Liver (tissue), 9 donors: ENCODE data around the gene MAMDC2. TPM values are rescaled to one million over a fixed set of nuclear protein-coding genes. Genes with fewer than 3 reads are reported as not detected.

Experiments
- DNase-seq: peaks from one replicate; pipeline ENCODE4 v3.0.0-alpha.2; 2017; ENCODE audit warnings: low spot score
- H3K27ac ChIP-seq, 2 donors: one replicate each; pipeline ENCODE4 v1.7.0; 2013; ENCODE audit warnings: inconsistent platforms in 2 of 2, low read length in 2 of 2, control low read depth in 1 of 2, low read depth in 1 of 2, mild to moderate bottlenecking in 1 of 2
- H3K27me3 ChIP-seq, 4 donors: one replicate each; pipeline versions ENCODE4 v1.6.1 to v1.7.0; 2013; ENCODE audit warnings: low read length in 3 of 4, inconsistent platforms in 1 of 4, mild to moderate bottlenecking in 1 of 4, moderate library complexity in 1 of 4; ENCODE audit not compliant: control insufficient read depth in 4 of 4, insufficient read depth in 4 of 4
- H3K36me3 ChIP-seq, 4 donors: one replicate each; pipeline versions ENCODE4 v1.6.1 to v1.7.0; 2013; ENCODE audit warnings: low read length in 3 of 4, mild to moderate bottlenecking in 3 of 4, low read depth in 1 of 4, moderate library complexity in 1 of 4; ENCODE audit not compliant: control insufficient read depth in 4 of 4, insufficient read depth in 3 of 4
- H3K4me1 ChIP-seq, 4 donors: one replicate each; pipeline versions ENCODE4 v1.6.1 to v1.7.0; 2013; ENCODE audit warnings: low read length in 3 of 4, mild to moderate bottlenecking in 3 of 4, moderate library complexity in 1 of 4; ENCODE audit not compliant: control insufficient read depth in 4 of 4, insufficient read depth in 4 of 4
- H3K4me3 ChIP-seq, 3 donors: one replicate each; pipeline versions ENCODE4 v1.6.1 to v1.7.0; 2013; ENCODE audit warnings: low read length in 3 of 3, control low read depth in 1 of 3, low read depth in 1 of 3, mild to moderate bottlenecking in 1 of 3
- H3K9ac ChIP-seq, 2 donors: one replicate each; pipeline ENCODE4 v1.7.0; 2013; ENCODE audit warnings: low read length in 2 of 2, mild to moderate bottlenecking in 2 of 2, moderate library complexity in 2 of 2, control low read depth in 1 of 2, low read depth in 1 of 2
- H3K9me3 ChIP-seq, 4 donors: one replicate each; pipeline versions ENCODE4 v1.6.1 to v1.7.0; 2013; ENCODE audit warnings: low read length in 3 of 4; ENCODE audit not compliant: control insufficient read depth in 4 of 4
- ATF3 ChIP-seq: IDR thresholded peaks from 2 replicates; pipeline ENCODE4 v1.6.1; 2016; ENCODE audit warnings: antibody characterized with exemption
- CTCF ChIP-seq: fragments of 150-350 bp; IDR thresholded peaks from 2 replicates; pipeline ENCODE4 v1.5.1; 2017; ENCODE audit warnings: improper control_type of control experiment, low read depth, low read length; ENCODE audit not compliant: missing input control
- EGR1 ChIP-seq, 2 donors: IDR thresholded peaks; 2 replicates each; pipeline ENCODE4 v1.6.1; 2016 to 2018; ENCODE audit warnings: antibody characterized with exemption in 2 of 2, low read depth in 2 of 2
- FOXA1 ChIP-seq: IDR thresholded peaks from 2 replicates; pipeline ENCODE4 v1.6.1; 2016; ENCODE audit warnings: antibody characterized with exemption
- FOXA2 ChIP-seq: IDR thresholded peaks from 2 replicates; pipeline ENCODE4 v1.6.1; 2016; ENCODE audit warnings: antibody characterized with exemption
- GABPA ChIP-seq, 2 donors: IDR thresholded peaks in 1 of 2; conservative IDR thresholded peaks in 1 of 2; 2 replicates each; pipeline ENCODE4 v1.6.1; 2016; ENCODE audit warnings: antibody characterized with exemption in 2 of 2, mild to moderate bottlenecking in 1 of 2, moderate library complexity in 1 of 2
- HNF4A ChIP-seq, 2 donors: conservative IDR thresholded peaks; 2 replicates each; pipeline ENCODE4 v1.6.1; 2016; ENCODE audit warnings: antibody characterized with exemption in 2 of 2, mild to moderate bottlenecking in 2 of 2
- HNF4G ChIP-seq: IDR thresholded peaks from 2 replicates; pipeline ENCODE4 v1.6.1; 2016; ENCODE audit warnings: antibody characterized with exemption
- JUND ChIP-seq, 2 donors: IDR thresholded peaks; 2 replicates each; pipeline ENCODE4 v1.6.1; 2016; ENCODE audit warnings: antibody characterized with exemption in 2 of 2
- MAX ChIP-seq: IDR thresholded peaks from 2 replicates; pipeline ENCODE4 v1.6.1; 2016; ENCODE audit warnings: antibody characterized with exemption
- NR2F2 ChIP-seq: IDR thresholded peaks from 2 replicates; pipeline ENCODE4 v1.6.1; 2016; ENCODE audit warnings: antibody characterized with exemption
- RAD21 ChIP-seq, 2 donors: IDR thresholded peaks; 2 replicates each; pipeline ENCODE4 v1.6.1; 2016; ENCODE audit warnings: antibody characterized with exemption in 2 of 2, mild to moderate bottlenecking in 2 of 2
- REST ChIP-seq: IDR thresholded peaks from 2 replicates; pipeline ENCODE4 v1.6.1; 2016; ENCODE audit warnings: antibody characterized with exemption, mild to moderate bottlenecking
- RXRA ChIP-seq, 2 donors: IDR thresholded peaks; 2 replicates each; pipeline ENCODE4 v1.6.1; 2017 to 2018; ENCODE audit warnings: antibody characterized with exemption in 2 of 2, mild to moderate bottlenecking in 1 of 2
- SP1 ChIP-seq: IDR thresholded peaks from 2 replicates; pipeline ENCODE4 v1.6.1; 2018; ENCODE audit warnings: antibody characterized with exemption, mild to moderate bottlenecking
- TAF1 ChIP-seq: conservative IDR thresholded peaks from 2 replicates; pipeline ENCODE4 v1.6.1; 2016; ENCODE audit warnings: antibody characterized with exemption, mild to moderate bottlenecking
- YY1 ChIP-seq: IDR thresholded peaks from 2 replicates; pipeline ENCODE4 v1.6.1; 2016; ENCODE audit warnings: antibody characterized with exemption, mild to moderate bottlenecking
- ZBTB33 ChIP-seq: IDR thresholded peaks from 2 replicates; pipeline ENCODE4 v1.6.1; 2016; ENCODE audit warnings: antibody characterized with exemption
- WGBS: extraction: QIAGEN DNeasy Blood & Tissue Kit; methylation state at CpG from one replicate; pipeline ENCODE4 v1.1.7; 2013; 5-methylcytosine and 5-hydroxymethylcytosine counted together
- polyA plus RNA-seq, 2 donors: library from polyadenylated mRNA; stranded (reverse) in 1 of 2; unstranded in 1 of 2; fragments of 200-250 nt in 1 of 2; fragments of >200 nt in 1 of 2; fragmentation: Nextera tagmentation in 1 of 2; extraction: Ambion mirVana in 1 of 2; gene quantifications; one replicate each; pipeline versions ENCODE4 v1.2.1 to v1.2.3, GENCODE V29; 2013 to 2015
- total RNA-seq, 2 donors: library from RNA; depleted of rRNA; stranded (reverse); fragments of >200 nt; gene quantifications; one replicate each; pipeline ENCODE4 v1.2.3, GENCODE V29; 2014
- donor health status: healthy.
- donor health status: healthy.
- donor health status: healthy.
- donor health status: healthy.
- donor health status: healthy.

Gene MAMDC2
- total and polyA plus RNA-seq, 4 donors: 0.28 to 4.4 (median 1.0) TPM

GRCh38 chr9:70177121-70177520, 133.5 kb downstream of the MAMDC2 start:
- Histone ChIP-seq H3K4me3 (no peak overlapping the region), H3K27me3 (no peaks in the 10 kb centered on the region), H3K27ac (no peak overlapping the region), H3K9ac (no peak overlapping the region), H3K9me3 (no peaks in the 10 kb centered on the region), H3K36me3 (no peaks in the 10 kb centered on the region), H3K4me1 (no peaks in the 10 kb centered on the region)
- no peak for DNase-seq
- TF ChIP-seq SP1 (no peak), ZBTB33 (no peak), HNF4G (no peak), MAX (no peak), RAD21 (IDR thresholded peaks at IDR 0.05) (no peak), CTCF (no peak), JUND (IDR thresholded peaks at IDR 0.05) (no peak), FOXA1 (no peak), REST (no peak), HNF4A (conservative IDR thresholded peaks at IDR 0.05) (no peak), YY1 (no peak), EGR1 (IDR thresholded peaks at IDR 0.05; ENCODE audit: low read depth in 2 of 2) (no peak), ATF3 (no peak), RXRA (IDR thresholded peaks at IDR 0.05) (no peak), FOXA2 (no peak), NR2F2 (no peak), GABPA (IDR thresholded peaks at IDR 0.05 in 1 of 2, conservative IDR thresholded peaks at IDR 0.05 in 1 of 2) (no peak), TAF1 (no peak)
- WGBS: 93% methylated on average over 1 of the region's 1 CpG
